ENCODE results near the gene ELK4.

Gene ELK4, protein sequence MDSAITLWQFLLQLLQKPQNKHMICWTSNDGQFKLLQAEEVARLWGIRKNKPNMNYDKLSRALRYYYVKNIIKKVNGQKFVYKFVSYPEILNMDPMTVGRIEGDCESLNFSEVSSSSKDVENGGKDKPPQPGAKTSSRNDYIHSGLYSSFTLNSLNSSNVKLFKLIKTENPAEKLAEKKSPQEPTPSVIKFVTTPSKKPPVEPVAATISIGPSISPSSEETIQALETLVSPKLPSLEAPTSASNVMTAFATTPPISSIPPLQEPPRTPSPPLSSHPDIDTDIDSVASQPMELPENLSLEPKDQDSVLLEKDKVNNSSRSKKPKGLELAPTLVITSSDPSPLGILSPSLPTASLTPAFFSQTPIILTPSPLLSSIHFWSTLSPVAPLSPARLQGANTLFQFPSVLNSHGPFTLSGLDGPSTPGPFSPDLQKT

DNA sequence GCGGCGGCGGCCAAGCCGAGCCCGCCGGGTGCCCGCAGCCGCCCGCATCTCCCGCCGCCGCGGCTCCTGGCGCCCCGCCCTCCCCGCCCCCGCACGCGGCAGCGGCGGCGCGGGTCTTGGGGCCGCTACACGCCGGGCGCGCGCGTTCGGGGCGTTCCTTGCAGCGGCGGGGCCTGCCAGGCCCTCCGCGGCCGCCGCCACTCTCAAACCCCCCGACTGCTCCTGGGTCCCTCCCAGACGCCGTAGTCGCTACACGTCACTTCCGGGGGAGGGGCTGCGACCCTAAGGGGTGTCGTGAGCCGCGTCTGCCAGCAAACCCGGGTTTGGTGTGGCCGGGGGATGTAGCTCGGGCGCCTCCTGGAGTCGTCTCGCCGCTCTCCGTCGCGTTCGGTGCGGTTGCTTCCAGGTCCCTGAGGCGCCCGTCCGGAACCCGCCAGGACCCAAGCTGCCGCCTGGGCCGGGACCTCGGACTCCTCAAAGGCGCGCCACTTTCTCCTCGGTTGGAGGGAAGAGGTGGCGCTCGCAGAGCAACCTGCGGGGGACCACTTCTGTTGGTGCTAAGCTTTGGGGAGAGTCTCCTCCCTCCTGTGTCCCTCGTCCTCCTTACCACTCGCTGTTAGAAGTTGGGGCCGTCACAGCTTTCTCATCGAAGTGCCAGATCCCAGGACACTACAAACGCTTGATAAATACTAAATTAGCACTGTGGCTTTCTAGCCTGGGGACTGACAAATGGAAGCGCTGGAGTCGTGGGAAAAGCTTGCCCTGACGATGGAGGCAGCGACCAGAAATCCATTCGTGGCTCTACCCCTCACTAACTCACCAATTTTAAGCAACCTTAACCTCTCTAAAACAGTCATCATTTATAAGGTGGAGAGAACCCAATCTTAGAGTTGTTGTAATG lies at the start of gene ELK4:
ELK4 (minus strand) TSS at position 244 of the 901 bp plus-strand sequence. CDS start 8,129 bp downstream, outside the sequence.
- no peak for FAIRE-seq

DNA sequence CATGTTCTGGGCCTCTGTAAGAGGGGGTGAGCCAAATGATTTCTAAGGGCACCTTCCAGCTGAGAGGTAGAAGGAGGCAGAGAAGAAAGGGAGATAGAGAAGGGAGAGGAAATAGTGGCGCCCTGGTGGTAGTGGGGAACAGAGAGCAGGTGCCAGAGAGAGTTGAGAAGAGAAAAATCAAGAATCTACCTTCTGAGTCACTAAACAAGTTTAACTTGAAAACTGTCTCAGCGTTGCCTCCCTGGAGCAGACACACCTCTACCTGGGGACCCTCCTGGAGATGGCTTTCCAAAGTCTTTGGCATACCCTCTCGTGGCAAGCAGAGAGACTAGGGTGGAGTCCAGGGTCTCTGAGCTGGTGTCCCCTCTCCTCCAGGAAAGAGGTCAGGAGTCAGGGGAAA lies 49.6 kb upstream of the ELK4 start:
- FAIRE-seq, result no peak

DNA sequence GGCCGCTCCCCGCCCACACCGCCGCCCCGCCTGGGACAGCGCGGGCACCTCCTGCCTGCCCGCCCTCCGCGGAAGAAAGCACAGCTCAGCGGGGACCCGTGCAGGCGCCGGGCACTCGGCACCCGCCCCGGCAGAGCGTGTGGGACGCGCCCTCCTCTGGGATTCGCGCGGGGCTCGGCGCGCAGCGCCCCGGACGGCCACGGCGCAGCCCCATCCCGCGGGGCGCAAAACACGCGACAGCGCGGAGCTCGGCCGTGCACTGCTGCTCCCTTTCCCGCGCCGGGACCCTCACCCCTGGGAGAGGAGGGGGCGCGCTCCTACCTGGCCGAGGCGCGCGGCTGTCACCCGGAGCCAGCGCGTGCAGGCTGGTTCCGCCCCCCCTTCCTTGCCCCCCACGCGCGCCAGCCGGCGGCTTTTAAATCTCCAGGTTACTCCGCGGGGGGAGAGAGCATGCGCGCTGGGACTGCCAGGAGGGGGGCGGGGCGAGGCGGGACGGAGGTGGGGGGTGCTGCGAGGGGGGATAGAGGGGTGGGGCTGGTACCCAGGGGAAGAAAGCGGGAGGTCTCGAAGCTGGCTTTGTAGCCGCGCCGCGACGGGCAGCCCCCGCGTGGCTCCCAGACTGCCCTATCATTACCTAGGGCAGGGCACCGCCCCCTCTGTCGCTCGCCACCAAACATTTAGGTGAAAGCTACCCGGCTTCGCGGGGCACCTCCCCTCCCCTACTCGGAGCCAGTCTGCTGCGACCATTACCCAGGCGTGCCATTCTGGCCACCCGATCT lies 48.5 kb upstream of the ELK4 start, which contains the start of gene SLC45A3:
SLC45A3 (minus strand) TSS at position 437 of the 779 bp plus-strand sequence. CDS start 15,853 bp downstream, outside the sequence.
- no peak for FAIRE-seq

DNA sequence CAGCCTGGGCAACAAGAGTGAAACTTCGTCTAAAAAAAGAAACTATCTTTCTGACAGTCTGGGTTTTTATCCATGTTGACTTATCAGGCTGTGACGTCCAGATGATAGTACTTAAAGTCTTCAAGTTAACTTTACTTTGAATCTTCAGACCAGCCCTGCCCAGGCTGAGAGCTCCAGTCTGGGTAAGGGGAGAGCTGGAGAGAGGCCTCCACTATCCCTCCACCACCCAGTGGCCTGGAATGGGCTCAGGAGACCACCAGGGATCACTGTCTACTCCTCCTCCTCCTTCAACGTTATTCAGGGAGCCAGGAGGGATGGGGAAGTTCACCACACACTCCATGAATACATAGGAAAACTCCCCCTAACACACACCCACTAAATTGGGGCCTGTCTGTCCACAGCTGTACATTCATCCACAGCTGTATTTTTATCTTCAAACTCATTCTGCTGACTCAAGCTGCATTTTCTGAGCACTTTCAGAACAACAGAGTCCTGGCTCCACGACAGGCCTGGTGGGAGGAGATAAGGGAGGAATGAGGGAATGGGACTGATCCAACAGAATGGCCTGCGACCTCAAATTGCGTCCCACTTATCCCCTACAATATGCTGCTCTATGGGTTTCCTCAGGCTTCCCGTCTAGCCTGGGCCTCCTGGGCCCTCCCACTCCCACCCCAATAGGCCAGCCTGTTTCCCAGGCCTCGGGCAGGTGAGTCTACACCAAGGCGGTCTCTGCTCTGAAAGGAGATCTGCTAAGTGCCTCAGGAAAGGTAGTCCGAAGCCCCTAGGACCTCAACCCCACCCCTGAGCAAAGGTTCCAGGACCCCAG lies 46.7 kb upstream of the ELK4 start:
- FAIRE-seq, result no peak

DNA sequence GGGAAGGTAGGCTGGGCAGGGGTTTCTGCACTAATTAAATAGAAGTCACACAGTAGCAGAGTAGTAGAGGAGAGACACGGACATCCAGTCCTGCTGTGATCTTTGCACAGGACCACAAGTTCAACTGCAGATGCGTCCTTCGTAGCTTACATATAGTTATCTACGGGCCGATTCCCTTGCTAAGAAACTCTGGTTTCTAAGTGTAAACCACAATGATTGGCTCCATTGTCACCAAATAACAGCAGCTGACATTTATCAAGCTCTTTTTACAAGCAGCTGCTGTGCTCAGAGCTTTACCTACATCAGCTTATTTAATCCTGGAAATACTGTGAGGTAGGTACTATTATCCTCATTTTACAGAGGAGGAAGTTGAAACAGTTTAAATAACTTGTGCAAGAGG lies 45.4 kb upstream of the ELK4 start:
- no peak for FAIRE-seq

DNA sequence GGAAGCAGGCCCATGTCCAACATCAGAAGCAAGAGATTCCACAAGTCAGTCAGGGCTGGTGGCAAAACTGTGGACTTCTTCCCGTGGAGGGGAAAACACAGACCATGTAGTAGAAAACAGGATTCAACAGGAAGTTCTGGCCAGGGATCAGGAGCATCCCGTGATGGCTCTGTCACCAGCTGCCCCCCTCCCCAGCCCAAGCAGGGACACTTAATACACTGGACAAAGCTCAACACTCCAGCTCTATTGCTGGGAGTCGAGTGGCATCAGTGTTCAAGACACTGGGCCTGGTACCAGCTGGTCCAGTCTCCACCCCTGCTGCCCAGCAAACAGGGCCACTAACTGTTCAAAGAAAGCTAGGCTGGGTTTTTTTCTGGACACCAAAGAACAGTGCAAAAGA lies 44.8 kb upstream of the ELK4 start:
- no peak for FAIRE-seq

DNA sequence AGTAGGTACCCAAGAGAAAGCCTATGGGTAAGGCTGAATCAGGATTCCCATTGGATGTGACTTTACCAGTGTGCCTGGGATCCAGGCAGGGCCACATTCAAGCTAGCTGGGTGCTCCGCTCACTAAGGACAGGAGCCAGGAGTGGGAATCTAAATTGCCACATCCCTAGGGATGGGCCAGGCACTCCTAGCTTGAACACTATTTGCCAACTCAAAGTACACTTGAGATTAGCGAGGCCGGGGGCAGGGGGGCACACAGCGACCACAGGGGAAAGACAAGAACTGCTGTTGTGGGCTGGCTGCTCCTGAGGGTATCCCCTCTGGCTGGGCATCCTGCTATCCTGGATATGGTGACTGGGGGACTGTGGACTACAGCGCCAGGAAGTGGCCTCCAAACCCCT lies 44.2 kb upstream of the ELK4 start:
- FAIRE-seq, result no peak

DNA sequence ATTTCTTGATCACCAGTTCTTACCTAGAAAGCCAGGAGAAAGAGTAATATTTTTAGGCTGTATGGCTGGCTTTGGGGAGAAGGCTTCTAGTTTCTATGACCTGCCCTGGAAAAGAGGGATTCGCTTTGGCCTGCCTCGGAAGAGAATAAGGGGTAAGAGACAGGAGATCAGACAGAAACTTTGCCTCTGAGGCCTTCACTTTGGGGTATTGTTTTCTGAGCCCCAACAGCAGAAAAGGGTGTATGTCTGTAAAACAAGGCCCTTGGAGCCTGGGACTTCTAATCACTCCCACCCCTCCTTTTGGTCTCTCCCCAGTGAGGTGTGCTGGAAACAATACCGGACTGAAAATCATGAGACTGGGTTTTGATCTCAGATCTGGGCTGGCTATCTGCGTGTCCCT lies 43.4 kb upstream of the ELK4 start:
- FAIRE-seq, result no peak

DNA sequence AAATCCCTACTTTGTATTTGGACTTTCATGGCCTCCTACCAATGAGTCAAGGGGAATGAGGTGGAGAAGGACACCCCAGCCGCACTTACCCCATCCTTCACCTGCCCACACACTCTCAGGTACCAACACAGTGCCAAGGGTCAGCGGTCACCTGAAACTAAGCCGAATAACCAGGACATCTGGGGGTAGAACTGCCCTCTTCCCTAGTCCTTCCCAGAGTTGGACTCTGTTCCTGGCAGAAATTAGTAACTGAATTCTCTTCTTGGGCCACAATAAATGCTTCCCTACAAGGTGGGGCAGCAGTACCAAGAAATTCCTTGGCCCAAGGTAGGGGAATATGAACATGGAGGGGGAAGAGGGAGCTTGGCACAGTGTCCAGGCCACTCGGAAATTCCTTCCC lies 41.2 kb upstream of the ELK4 start:
- no peak for FAIRE-seq

DNA sequence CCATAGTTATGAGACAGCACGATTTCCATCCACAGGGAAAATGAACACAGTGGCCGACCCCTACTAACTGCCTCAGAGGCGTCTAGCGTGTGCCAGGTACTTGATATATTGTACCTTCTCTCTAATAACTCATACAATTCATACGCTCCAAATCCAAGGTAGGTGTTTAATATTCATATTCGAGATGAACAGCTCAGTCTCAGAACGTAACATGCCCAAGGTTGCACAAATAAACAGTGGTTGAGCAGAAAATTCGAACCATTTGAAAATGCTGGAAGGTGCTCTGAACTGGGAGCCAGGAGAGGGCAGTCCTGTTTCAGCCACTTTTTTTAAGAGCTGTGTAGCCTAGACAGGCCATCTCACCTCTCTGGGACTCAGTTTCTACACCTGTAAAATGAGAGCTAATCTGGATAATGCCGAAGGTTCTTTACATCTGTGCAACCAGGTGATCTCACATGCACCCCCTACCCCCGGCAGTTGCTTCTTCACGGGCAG lies 40.6 kb upstream of the ELK4 start:
- FAIRE-seq, result no peak

DNA sequence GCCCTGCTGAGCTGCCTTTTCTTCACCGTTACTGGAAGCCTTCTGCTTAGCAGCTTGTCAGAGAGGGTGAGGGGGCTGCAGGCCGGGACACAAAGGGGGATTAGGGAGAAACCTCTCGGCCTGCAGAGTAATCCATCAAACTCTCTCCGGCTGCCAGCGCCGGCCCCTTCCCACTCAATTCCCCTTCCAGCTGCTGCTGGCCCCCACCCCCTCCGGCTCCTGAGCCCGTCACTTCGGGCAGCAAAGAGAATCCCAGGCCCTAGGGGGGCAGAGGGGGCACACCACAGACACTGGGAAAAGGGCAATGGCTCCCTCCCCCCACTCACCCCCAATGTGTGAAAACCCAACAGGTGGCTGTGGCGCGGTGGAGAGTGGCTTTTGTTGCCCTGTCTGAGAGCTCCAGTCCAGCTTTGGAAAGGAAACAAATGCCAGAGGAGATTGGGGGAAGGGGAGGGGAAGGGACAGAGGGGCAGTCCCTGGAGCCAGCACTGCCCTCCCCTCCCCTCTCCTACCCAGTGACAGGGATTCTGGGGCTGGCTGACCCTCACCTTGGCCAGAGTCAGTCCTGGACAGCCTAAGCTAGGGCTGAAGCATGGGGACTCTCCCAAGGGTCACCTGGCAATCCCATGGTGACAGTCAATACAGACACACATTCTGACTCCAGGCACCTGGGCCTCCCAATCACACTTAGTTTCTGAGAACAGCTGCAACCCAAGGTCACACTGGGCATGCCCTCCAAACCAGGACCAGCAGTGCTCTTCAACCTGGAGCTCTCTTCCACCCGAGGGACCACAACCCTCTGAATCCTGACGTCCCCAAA lies 39.0 kb upstream of the ELK4 start:
- no peak for FAIRE-seq

DNA sequence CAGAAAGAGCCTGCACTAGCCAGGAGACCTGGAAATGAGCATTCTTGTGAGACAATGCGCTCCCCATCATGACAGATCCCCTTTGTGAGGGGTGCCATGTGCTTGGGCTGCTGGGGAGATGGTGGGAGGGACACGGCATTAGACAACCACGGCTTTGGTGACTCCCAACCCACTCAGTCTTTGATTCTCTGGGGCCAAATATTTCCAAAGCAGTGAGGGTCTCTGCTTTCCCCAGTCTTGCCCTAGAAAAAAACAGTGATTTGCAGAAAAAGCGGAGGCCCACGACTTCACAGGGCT lies 38.3 kb upstream of the ELK4 start:
- no peak for FAIRE-seq

DNA sequence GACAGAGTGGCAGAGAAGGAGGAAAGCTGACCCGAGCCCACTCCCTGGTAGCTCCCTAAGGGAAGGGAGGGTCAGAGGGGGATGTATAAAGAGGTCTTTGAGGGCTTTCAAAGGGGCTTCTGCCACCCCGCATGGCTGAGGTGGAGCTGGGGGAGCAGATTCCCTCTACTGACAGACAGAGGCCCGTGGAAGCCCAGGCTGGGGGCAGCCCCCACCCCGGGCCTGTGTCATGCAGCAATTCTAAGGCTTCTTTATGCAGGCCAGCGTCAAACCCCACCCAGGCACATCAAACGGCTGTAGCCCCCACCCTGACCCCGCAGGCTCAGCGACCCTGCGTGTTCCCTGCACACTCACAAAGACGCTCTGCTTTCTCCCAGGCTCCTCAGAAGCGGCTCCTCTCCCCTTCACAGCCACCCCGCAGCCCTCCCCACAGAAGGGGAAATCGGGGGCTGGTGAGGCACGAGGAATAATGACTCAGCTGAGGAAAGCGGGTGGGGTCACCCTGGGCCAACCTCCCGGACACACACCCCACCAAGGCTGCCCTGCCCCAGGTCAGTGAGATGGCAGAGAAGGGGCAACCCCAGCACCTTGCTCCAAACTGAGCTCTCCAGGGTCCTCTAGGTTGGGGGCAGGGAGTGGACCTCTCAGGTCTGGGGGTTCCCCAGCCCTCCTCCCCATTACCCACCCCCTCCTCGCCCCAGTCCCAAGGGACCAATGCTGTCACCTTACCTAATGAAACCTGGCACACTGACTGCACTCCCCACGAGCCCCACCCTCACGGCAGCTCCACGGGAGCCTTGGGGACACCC lies 37.7 kb upstream of the ELK4 start:
- FAIRE-seq, result no peak

DNA sequence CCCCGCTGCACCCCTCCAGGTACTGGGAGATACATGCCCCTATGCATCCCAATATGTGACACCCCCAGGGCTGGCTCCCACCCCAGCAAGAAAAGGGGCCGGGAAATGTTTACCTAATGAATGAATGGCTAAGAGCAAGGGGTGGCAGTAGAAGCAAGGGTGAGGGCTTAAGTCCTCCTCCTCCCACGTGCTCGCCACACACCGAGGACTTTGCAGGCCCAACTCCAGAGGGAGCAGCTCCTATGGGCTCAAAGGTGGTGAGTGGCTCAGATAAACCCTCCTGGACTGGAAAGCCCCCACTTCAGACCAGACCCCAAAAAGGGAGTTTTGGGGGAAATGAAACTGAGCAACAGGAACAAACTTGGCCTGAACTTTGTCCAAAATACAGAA lies 37.1 kb upstream of the ELK4 start:
- no peak for FAIRE-seq

DNA sequence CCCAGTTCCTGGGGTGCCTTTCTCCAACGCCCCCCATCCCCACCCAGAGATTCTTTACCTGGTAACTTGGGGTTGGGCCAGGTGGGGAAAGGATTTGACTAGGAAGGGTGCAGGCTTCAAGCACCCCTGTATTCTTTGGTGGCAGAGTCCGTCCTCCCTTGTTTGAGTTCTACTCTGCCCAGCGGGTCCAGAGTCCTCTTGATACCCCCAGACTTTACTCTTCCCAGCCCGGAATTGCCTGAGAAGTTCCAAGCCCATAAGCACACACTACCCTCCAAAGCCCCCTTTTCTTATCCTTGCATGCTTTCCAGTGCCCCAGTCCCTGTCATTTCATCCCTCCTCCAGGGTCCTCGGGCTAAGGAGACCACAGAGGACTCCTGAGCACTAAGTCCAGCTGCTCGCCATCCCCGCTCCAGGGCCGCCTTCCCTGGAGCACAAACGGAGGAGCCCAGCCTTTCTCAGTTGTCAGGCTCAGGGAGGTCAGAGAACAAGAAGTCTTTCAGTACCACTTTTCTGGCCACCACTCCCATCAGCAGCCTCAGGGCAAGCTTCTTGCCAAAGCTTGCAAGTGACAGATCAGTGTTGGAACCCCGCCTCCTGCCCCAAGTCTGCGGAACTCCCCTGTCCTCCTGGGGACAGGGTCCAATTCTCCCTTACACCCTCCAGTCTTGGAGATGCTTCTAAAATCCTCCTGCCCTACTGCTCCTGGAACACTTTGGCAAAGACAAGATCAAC lies 36.3 kb upstream of the ELK4 start:
- FAIRE-seq, result no peak

DNA sequence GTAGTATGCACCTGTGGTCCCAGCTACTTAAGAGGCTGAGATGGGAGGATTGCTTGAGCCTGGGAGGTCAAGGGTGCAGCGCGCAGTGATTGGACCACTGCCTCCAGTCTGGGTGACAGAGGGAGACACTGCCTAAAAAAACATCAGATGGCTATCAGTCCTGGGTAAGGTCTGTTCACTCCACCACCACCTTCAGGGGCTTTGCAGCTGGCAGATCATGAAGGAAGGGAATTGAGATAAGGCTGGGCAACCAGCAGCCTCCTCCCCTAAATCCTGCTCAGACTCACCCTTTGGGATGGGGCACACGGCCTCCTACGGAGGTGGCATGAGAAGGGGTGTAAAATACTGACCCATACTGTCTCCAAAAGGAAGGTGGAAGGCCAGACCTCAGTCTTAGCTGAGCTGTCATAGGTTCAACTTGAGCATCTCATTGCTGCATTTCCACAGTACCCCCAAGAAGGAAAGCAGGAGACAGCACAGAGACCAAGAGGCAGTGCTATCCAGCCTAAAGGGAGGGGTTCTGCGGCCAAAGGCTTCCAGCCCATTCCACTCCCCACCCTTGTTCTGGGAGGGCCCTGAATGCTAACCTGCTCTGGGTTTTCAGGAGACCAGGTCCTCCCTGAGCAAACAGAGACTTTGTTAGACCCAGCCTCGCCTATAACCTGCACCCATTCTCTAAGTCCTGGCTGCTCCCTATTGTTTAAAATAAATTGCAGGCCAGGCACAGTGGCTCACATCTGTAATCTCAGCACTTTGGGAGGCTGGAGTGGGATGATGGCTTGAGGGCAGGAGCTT lies 34.8 kb upstream of the ELK4 start:
- FAIRE-seq, result no peak

DNA sequence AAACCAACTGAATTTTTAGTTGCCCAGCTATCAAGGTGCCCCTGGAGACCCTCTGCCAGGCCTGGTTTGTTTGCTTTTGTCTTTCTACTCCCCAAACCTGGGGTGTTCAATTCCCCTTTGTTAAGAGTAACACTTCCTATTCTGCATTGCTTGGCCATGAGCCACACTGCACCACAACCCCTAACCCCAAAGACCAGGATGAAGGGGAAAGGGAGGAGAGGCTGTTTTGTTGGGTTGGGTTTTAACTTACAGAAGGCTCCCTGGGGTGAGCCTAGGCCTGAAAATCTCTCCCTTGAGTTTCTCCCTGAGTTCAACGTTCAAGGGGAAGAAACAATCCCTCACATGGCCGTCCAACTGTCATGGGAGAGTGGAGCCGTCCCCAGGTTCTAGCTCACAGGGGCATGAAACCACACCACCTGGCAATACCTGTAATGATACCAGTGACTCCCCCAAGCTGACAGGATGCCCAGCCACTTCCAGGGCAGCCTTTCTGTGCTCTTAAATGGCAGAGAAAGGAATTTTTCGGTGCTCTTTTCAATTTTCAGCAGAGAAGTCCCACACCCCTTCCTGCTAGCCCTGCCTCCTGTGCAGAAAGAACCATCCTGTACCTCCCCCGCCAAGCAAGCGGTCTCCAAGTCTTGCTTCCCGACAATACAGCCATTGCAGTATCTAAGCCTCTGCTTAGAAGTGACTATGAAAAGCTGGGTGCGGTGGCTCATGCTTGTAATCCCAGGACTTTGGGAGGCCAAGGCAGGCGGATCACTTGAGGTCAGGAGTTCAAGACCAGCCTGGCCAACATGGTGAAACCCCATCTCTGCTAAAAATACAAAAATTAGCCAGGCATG lies 33.6 kb upstream of the ELK4 start:
- FAIRE-seq, result no peak
